GM08714 (cell line): ENCODE measurements around the gene UVSSA.
"Not testable (repeated sequence)": the region's sequence is repeated elsewhere in the genome, so short reads cannot be mapped to it uniquely, and the experiment has no call there.

Experiments used
- H3K4me3 ChIP-seq: fragments of 200-500 bp; sonication (Bioruptor generic); 2 replicates; pipeline ENCODE4 v1.5.1; 2014; ENCODE audit warnings: mild to moderate bottlenecking, low read length, inconsistent platforms
- ZNF274 ChIP-seq: IDR thresholded peaks from 2 replicates; pipeline ENCODE4 v1.6.1; 2012; ENCODE audit warnings: mild to moderate bottlenecking, low read depth, low read length

Gene UVSSA

GRCh38 chr4:1323280-1323634 lies 23.8 kb upstream of the UVSSA start:
- no peak overlapping the region for H3K4me3 ChIP-seq
- TF ChIP-seq ZNF274 = no peak

- no peak overlapping the region for H3K4me3 ChIP-seq
- TF ChIP-seq ZNF274 = no peak
Observed at GRCh38 chr4:1323635-1324442, 23.2 kb upstream of the UVSSA start.

GRCh38 chr4:1324443-1325175 lies 22.4 kb upstream of the UVSSA start:
- H3K4me3 ChIP-seq = not testable (repeated sequence)

- no peak overlapping the region for H3K4me3 ChIP-seq
- TF ChIP-seq ZNF274 = no peak
Observed at GRCh38 chr4:1325176-1325480, 21.9 kb upstream of the UVSSA start.

- TF ChIP-seq ZNF274 = no peak
- H3K4me3 ChIP-seq = no peak overlapping the region
Observed at GRCh38 chr4:1325681-1326635, 21.1 kb upstream of the UVSSA start.

- no peak overlapping the region for H3K4me3 ChIP-seq
- no peak for TF ChIP-seq ZNF274
Observed at GRCh38 chr4:1326751-1327525, 20.1 kb upstream of the UVSSA start.

GRCh38 chr4:1327526-1328266 lies 19.3 kb upstream of the UVSSA start:
- H3K4me3 ChIP-seq = no peak overlapping the region
- TF ChIP-seq ZNF274 = no peak

- H3K4me3 ChIP-seq = no peak overlapping the region
- TF ChIP-seq ZNF274 = no peak
Observed at GRCh38 chr4:1328267-1329155, 18.5 kb upstream of the UVSSA start.

- no peak overlapping the region for H3K4me3 ChIP-seq
- no peak for TF ChIP-seq ZNF274
Observed at GRCh38 chr4:1329408-1330371, 17.3 kb upstream of the UVSSA start.

GRCh38 chr4:1330761-1331590 lies 16.0 kb upstream of the UVSSA start:
- no peak overlapping the region for H3K4me3 ChIP-seq
- no peak for TF ChIP-seq ZNF274
